ENCODE measurements around the gene HEPHL1. TPM values are rescaled to one million over a fixed set of nuclear protein-coding genes. Genes with fewer than 3 reads are reported as not detected.

Gene HEPHL1
- total RNA-seq, 1 donor from 2014 or later = not detected

GRCh38 chr11:94141511-94142307 is 120.6 kb downstream of the HEPHL1 start:
- Histone ChIP-seq H3K27me3 (ENCODE audit: insufficient read depth, low read length) (no peaks in the 10 kb centered on the region), H3K4me3 (ENCODE audit: insufficient read depth, low read depth, low read length) (no peak overlapping the region), H3K9me3 (ENCODE audit: insufficient read depth, low read depth, low read length) (no peaks in the 10 kb centered on the region), H2AFZ (ENCODE audit: low read depth, low read length) (no peak overlapping the region), H3K9ac (ENCODE audit: low read length) (no peak overlapping the region), H3K4me2 (ENCODE audit: low read length) (peak overlapping the region; percentile 16), H3K27ac (ENCODE audit: low read depth, low read length) (no peak overlapping the region), H3K4me1 (ENCODE audit: insufficient read depth, low read length) (peaks cover 29% of the 10 kb centered on the region), H3K79me2 (ENCODE audit: insufficient read depth, low read length) (peaks cover 97% of the 10 kb centered on the region), H3K36me3 (ENCODE audit: insufficient read depth, low read length) (no peaks in the 10 kb centered on the region), H4K20me1 (ENCODE audit: insufficient read depth, low read length) (peaks cover 65% of the 10 kb centered on the region)
- no peak for DNase-seq (ENCODE audit: low read depth)
- no peak overlapping the region for H3K4me3 Mint-ChIP-seq (ENCODE audit: unreplicated experiment)
- peaks cover 1% of the 10 kb centered on the region for H3K9me3 Mint-ChIP-seq (ENCODE audit: unreplicated experiment)
- H3K4me1 Mint-ChIP-seq (ENCODE audit: low read depth, unreplicated experiment) = peaks cover 58% of the 10 kb centered on the region
- TF ChIP-seq EZH2 (IDR thresholded peaks at IDR 0.05; ENCODE audit: insufficient read depth, low read length) (no peak), CTCF (IDR thresholded peaks at IDR 0.05; ENCODE audit: insufficient read depth, low read depth, low read length) (no peak)
- no peak overlapping the region for H3K27ac Mint-ChIP-seq (ENCODE audit: unreplicated experiment)
- FAIRE-seq = no peak
- no peaks in the 10 kb centered on the region for H3K27me3 Mint-ChIP-seq (ENCODE audit: low read depth, unreplicated experiment)
- H3K36me3 Mint-ChIP-seq (ENCODE audit: low read depth, unreplicated experiment) = peaks cover 6% of the 10 kb centered on the region

GRCh38 chr11:94142308-94143281 is 121.4 kb downstream of the HEPHL1 start:
- no peaks in the 10 kb centered on the region for H3K27me3 Mint-ChIP-seq (ENCODE audit: low read depth, unreplicated experiment)
- H3K9me3 Mint-ChIP-seq (ENCODE audit: unreplicated experiment) = no peaks in the 10 kb centered on the region
- Histone ChIP-seq H3K4me3 (ENCODE audit: insufficient read depth, low read depth, low read length) (no peak overlapping the region), H4K20me1 (ENCODE audit: insufficient read depth, low read length) (peaks cover 71% of the 10 kb centered on the region), H2AFZ (ENCODE audit: low read depth, low read length) (no peak overlapping the region), H3K4me2 (ENCODE audit: low read length) (peak overlapping the region; percentile 16), H3K9ac (ENCODE audit: low read length) (no peak overlapping the region), H3K36me3 (ENCODE audit: insufficient read depth, low read length) (no peaks in the 10 kb centered on the region), H3K9me3 (ENCODE audit: insufficient read depth, low read depth, low read length) (no peaks in the 10 kb centered on the region), H3K27ac (ENCODE audit: low read depth, low read length) (no peak overlapping the region), H3K27me3 (ENCODE audit: insufficient read depth, low read length) (no peaks in the 10 kb centered on the region), H3K79me2 (ENCODE audit: insufficient read depth, low read length) (peaks cover 100% of the 10 kb centered on the region), H3K4me1 (ENCODE audit: insufficient read depth, low read length) (peaks cover 22% of the 10 kb centered on the region)
- peak; percentile 50 for DNase-seq (ENCODE audit: low read depth)
- TF ChIP-seq CTCF (IDR thresholded peaks at IDR 0.05; ENCODE audit: insufficient read depth, low read depth, low read length) = no peak
- no peak for TF ChIP-seq EZH2 (IDR thresholded peaks at IDR 0.05; ENCODE audit: insufficient read depth, low read length)
- FAIRE-seq = no peak
- no peak overlapping the region for H3K4me3 Mint-ChIP-seq (ENCODE audit: unreplicated experiment)
- H3K27ac Mint-ChIP-seq (ENCODE audit: unreplicated experiment) = peak overlapping the region; percentile 60
- peaks cover 58% of the 10 kb centered on the region for H3K4me1 Mint-ChIP-seq (ENCODE audit: low read depth, unreplicated experiment)
- H3K36me3 Mint-ChIP-seq (ENCODE audit: low read depth, unreplicated experiment) = peaks cover 6% of the 10 kb centered on the region
